ENCODE results near the gene MAST4.

DNA sequence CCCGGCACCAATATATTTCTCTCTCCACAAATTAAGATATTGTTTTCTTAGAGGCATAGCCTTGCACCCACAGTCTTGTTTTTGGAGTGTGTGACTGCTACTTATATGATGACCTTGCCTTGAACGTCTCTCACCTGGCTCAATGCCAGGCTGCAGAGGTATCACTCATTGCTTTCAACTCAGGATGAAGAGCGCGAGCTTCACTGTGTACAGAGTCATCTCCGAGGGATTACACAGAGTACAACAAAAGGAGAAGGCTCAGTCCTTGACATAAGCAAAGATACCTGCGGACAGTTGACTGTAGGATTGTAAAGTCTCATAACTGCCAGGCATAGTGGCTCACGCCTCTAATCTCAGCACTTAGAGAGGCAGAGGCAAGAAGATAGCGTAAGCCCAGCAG lies 546.6 kb downstream of the MAST4 start:
- no peak for TF ChIP-seq CTCF (IDR thresholded peaks at IDR 0.05; ENCODE audit: insufficient read depth, low read depth, low read length)
- no peak for TF ChIP-seq EZH2 (IDR thresholded peaks at IDR 0.05; ENCODE audit: insufficient read depth, low read length)
